ENCODE results near the gene CRLF3.
"Not testable (repeated sequence)": the region's sequence is repeated elsewhere in the genome, so short reads cannot be mapped to it uniquely, and the experiment has no call there.

CRLF3 gene, protein sequence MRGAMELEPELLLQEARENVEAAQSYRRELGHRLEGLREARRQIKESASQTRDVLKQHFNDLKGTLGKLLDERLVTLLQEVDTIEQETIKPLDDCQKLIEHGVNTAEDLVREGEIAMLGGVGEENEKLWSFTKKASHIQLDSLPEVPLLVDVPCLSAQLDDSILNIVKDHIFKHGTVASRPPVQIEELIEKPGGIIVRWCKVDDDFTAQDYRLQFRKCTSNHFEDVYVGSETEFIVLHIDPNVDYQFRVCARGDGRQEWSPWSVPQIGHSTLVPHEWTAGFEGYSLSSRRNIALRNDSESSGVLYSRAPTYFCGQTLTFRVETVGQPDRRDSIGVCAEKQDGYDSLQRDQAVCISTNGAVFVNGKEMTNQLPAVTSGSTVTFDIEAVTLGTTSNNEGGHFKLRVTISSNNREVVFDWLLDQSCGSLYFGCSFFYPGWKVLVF

DNA sequence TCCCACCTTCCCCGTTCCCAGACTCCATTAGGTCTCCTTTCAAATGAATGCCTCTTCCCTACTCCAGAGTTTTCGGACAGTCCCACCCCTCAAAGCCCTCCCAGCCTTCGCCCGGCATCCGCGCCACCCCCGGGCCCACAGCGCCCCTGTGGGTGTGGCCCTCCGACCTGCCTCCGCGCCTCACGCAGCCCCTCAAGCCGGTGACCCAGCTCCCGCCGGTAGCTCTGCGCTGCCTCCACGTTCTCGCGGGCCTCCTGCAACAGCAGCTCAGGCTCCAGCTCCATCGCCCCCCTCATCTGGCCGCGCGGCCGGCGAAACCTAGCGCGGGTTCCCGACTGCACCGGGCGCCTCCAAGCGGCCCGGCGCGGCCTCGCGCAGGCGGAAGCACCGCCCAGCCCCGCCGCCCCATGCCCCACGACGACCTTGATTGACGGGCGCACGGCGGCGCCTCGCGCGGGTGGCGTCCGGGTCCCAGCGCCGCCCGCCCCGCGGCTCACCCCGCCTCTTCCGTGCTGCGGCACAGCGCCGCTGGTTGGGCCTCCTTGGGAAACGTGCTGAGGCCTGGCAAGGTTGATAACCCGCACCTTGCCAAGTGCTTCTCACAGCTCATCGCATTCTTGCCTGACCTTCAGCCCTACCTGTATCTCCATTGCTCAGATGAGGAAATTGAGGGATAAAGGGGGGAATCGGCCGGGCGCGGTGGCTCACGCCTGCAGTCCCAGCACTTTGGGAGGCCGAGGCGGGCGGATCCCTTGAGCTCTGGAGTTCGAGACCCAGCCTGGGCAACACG lies at the start of gene CRLF3:
Gene CRLF3 (minus strand): TSS at position 337 of the 790 bp plus-strand sequence. CDS start 41 bp downstream, at position 296.
- in situ Hi-C loops (cut with HindIII; ENCODE audit: low sequenced_read_pairs): no loop called here

DNA sequence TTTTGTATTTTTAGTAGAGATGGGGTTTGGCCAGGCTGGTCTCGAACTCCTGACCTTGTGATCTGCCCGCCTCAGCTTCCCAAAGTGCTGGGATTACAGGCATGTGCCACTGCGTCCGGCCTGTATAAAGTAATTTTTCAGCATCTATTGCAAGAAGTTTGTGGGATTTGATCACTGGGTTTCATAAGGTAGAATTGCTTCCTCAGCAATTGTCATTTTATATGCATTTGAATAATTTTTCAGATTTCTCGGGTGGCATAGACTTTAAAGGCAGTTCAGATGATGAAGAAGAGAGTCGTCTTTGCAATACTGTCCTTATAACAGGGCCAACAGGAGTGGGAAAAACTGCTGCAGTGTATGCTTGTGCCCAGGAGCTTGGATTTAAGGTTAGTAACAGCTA lies 44.5 kb upstream of the CRLF3 start:
- in situ Hi-C loops (cut with HindIII; ENCODE audit: low sequenced_read_pairs): no loop called here

DNA sequence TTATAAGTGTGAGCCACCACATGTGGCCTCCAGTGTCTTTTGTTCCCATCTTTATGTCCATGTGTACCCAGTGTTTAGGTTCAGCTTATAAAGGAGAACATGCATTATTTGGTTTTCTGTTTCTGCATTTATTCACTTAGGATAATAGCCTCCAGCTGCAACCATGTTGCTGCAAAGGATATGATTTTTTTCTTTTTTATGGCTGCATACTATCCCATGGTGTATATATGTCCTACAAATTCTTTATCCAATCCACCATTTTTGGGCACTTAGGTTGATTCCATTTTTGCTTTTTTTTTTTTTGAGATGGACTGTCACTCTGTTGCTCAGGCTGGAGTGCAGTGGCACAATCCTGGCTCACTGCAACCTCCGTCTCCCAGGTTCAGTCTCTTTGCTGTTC lies 40.1 kb upstream of the CRLF3 start:
- in situ Hi-C loops (cut with HindIII; ENCODE audit: low sequenced_read_pairs): no loop called here

- in situ Hi-C loops (cut with HindIII; ENCODE audit: low sequenced_read_pairs): no loop called here
These were observed 34.2 kb upstream of the CRLF3 start for GRCh38 chr17:30858556-30859250.

GRCh38 chr17:30854146-30854545 lies 29.7 kb upstream of the CRLF3 start:
- in situ Hi-C loops (cut with HindIII; ENCODE audit: low sequenced_read_pairs): no loop called here

DNA sequence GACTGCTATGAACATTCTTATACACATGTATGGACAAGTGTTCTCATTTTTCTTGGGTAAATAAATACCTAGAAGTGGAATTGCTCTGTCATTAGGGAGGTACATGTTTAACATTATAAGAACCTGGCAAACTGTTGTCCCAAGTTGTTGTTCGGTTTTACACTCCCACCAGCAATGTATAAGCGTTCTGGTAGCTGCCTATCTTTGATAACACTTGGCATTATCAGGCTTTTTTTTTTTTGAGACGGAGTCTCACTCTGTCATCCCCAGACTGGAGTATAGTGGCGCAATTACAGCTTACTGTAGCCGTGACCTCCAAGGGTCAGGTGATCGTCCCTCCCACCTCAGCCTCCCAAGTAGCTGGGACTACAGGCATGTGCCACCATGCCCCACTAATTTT lies 23.5 kb upstream of the CRLF3 start:
- in situ Hi-C loops (cut with HindIII; ENCODE audit: low sequenced_read_pairs): no loop called here

GRCh38 chr17:30840771-30841170 lies 16.3 kb upstream of the CRLF3 start:
- in situ Hi-C loops (cut with HindIII; ENCODE audit: low sequenced_read_pairs): no loop called here

- in situ Hi-C loops (cut with HindIII; ENCODE audit: low sequenced_read_pairs): no loop called here
These were observed 13.8 kb upstream of the CRLF3 start for GRCh38 chr17:30838202-30838807.

DNA sequence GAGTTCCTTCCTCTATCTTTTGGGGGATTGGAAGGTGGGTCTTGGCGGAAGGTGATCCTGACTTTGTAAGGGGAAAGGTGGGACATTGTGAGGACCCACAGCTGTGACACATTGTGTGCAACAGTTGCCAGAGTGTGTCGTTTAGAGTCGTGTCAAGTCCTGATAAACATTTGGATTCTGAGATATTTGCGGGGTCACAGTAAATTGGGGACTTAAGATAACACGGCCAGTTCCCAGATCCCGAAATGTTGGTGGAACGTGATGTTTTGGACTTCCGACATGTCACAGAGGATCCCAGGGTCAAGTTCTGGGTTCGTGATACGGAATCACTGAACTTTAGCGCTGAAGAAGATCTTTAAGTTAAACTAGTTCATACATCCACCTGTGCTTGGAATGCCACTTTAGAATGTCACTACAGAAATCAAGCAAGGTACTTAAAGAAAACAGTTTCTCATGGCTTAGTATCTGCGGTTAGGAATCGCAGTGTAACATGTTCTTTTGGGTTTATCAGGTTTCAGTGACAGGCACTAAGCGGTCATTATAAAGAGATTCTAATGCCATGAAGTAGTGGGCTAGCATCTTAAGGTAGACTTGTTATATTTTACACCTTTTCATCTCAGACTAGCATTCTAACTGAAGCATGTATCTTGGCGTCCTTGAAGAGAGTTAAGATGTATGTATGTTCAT lies 8.1 kb upstream of the CRLF3 start:
- in situ Hi-C loops (cut with HindIII; ENCODE audit: low sequenced_read_pairs): no loop called here

GRCh38 chr17:30831663-30832437 lies 7.4 kb upstream of the CRLF3 start, which contains the start of gene ATAD5:
TSS of gene ATAD5 (plus strand) at chr17:30831966. CDS start at chr17:30832348, 382 bp downstream.
- in situ Hi-C loops (cut with HindIII; ENCODE audit: low sequenced_read_pairs): no loop called here

- in situ Hi-C loops (cut with HindIII; ENCODE audit: low sequenced_read_pairs): no loop called here
These were observed 6.8 kb upstream of the CRLF3 start for GRCh38 chr17:30831257-30831656.

DNA sequence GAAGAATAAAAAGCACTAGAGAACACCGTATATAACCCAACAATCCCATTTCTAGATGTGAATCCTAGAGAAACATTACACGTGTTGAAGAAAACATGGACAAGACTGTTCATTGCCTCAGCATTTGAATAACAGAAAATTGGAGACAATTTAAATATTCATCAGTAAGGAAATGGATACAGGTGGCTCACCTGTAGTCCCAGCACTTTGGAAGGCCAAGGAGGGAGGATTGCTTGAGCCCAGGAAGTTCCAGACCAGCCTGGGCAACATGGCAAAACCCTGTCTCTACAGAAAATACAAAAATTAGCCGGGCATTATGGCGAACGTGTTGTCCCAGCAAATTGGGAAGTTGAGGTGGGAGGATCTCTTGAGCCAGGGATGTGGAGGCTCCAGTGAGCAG lies 4.5 kb upstream of the CRLF3 start:
- in situ Hi-C loops (cut with HindIII; ENCODE audit: low sequenced_read_pairs): no loop called here

- in situ Hi-C loops (cut with HindIII; ENCODE audit: low sequenced_read_pairs): no loop called here
These were observed 2.6 kb upstream of the CRLF3 start for GRCh38 chr17:30827082-30827481.

GRCh38 chr17:30824002-30824355 lies 513 bp downstream of the CRLF3 start:
- in situ Hi-C loops (cut with HindIII; ENCODE audit: low sequenced_read_pairs): no loop called here

DNA sequence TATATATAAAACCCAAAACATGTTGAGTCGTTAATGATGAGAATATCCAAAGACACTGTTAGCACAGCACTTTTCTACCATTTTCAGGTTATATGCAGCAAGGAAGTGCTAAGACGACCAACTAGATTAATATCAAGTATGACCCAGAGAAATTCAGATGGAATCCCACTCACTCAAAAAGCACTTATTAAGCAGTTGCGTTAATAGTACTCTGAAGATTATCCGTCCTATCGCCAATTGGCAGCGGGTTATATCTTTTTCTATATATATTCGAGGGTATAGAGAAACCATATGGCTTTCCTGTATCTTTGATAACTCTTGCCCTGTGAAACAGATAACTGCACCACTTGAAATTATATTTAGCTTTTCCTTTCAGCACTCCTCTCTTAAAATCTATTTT lies 1.1 kb downstream of the CRLF3 start:
- in situ Hi-C loops (cut with HindIII; ENCODE audit: low sequenced_read_pairs): no loop called here

- in situ Hi-C loops (cut with HindIII; ENCODE audit: low sequenced_read_pairs): not testable (repeated sequence)
These were observed 1.6 kb downstream of the CRLF3 start for GRCh38 chr17:30822919-30823318.

DNA sequence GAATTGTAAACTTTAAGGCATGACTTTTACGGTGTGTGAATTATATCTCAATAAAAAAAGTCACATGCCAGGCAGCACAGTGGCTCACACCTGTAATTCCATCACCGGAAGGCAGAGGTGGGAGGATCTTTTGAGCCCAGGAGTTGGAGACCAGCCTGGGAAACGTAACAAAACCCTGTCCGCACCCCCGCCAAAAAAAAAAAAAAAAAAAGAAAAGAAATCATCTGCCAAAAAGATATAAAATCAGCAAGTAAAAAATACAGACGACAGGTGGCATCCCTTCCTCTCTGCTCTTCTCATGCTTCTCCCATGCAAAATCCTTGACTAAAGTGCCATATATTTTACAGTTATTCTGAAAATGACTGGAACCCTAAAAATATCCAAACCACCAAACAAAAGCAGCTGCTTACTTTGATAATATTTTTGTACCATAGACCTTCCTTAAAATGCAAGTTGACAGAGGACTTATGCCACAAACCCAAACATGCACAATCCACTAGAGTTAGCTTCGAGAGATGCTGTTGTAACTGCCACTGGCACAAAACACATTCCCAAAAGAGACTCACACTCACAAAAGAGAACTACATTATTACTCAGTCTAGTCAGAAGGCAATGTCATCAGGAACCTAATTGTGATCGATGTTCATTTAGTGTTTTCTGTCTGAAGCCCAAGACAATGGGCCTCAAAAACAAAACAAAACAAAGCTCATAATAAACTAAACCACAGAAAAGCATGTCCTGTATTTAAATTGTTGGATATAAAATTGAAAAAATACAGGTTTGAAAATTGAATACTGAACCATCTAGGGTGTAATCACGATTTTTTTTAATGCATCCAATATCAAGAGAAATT lies 2.4 kb downstream of the CRLF3 start:
- in situ Hi-C loops (cut with HindIII; ENCODE audit: low sequenced_read_pairs): no loop called here

GRCh38 chr17:30819971-30820705 lies 4.4 kb downstream of the CRLF3 start:
- in situ Hi-C loops (cut with HindIII; ENCODE audit: low sequenced_read_pairs): no loop called here

Data from DLD1 (cell line).